ENCODE results near the gene CD69. TPM values are rescaled to one million over a fixed set of nuclear protein-coding genes. Genes with fewer than 3 reads are reported as not detected.

The CD69 gene
- total and polyA plus RNA-seq, 4 donors: 1.3 to 2.7 (median 1.7) TPM

DNA sequence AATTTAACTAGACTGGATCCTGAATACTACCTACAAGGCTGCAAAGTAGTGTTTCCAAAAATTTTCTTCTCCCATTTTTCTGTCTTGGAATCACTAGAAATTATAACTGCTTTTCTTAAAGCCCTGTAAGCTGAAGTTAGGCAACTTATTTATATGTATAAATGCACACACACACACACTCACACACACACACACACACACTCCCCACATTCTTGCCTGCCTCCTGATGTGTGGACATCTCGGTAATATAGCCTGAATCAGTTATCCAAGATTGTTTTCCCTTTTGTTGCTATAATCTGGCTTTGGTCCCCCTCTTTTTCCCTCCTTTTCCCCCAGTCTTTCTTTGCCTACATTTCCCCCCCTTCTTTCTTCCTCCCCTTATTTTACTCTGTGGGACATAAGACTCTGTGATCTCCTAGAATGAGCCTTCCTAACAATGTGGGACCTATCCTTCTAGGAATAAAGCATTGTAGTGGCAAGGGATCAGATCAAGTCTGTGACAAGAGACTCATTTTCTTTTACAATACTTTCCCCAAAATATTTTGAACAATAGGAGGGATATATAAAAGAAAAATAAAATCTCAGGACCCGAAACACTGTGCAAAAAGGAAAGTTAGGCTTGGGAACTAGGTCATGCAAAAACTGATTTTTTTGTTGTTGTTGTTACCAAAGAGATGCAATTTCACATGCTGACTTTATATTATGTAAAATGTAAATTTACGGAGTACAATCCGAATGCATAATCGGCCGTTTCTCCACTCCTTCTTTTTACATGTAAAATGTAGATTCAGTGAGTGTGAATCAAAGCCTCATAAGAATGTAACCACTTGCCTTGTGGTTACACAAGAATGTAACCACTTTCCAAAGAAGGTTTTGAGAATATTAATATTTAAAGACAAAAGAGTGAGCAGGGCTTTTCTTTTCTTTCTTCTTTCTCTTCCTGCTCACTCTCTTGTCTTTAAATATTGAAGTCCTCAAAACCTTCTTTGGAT, 26.3 kb upstream of the CD69 start (continued):
- no peak for TF ChIP-seq YY1 (IDR thresholded peaks at IDR 0.05)
- TF ChIP-seq, protein P1, sequence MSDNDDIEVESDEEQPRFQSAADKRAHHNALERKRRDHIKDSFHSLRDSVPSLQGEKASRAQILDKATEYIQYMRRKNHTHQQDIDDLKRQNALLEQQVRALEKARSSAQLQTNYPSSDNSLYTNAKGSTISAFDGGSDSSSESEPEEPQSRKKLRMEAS (IDR thresholded peaks at IDR 0.05): no peak
- TF ChIP-seq, protein P2, sequence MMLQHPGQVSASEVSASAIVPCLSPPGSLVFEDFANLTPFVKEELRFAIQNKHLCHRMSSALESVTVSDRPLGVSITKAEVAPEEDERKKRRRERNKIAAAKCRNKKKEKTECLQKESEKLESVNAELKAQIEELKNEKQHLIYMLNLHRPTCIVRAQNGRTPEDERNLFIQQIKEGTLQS (IDR thresholded peaks at IDR 0.05): no peak
- no peak for TF ChIP-seq HNF4G (IDR thresholded peaks at IDR 0.05)
- no peak for TF ChIP-seq EGR1 (IDR thresholded peaks at IDR 0.05; ENCODE audit: low read depth in 2 of 2)
- no peak for TF ChIP-seq TAF1 (conservative IDR thresholded peaks at IDR 0.05)
- no peak for TF ChIP-seq FOXA2 (IDR thresholded peaks at IDR 0.05)

DNA sequence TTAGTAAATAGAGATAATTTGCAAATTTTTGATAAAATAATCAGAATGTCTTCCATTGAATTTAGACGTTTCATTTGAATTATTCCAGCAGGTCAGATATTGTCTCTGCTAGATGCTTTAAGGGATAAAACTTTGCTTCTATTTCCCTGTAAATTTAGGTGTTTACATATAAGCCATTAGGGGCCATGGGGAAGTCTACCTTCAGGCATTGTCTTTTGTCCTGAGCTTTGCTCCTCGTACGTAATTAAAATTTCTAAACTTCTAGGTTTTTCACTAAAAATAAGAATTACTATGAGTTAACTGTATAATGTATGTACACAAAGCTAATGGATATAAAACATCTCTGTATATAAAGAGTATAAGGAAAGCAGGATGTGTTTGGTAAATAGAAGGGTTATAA, 24.1 kb upstream of the CD69 start:
- 78% methylated on average over 3 of the region's 3 CpGs for WGBS
- H3K27me3 ChIP-seq (ENCODE audit: control insufficient read depth in 4 of 4, insufficient read depth in 4 of 4, low read length in 3 of 4): no peaks in the 10 kb centered on the region
- no peaks in the 10 kb centered on the region for H3K4me1 ChIP-seq (ENCODE audit: control insufficient read depth in 4 of 4, insufficient read depth in 4 of 4, low read length in 3 of 4)
- no peak for DNase-seq (ENCODE audit: low spot score)
- H3K4me3 ChIP-seq (ENCODE audit: low read depth in 1 of 3, low read length in 3 of 3): no peak overlapping the region
- no peaks in the 10 kb centered on the region for H3K36me3 ChIP-seq (ENCODE audit: control insufficient read depth in 4 of 4, insufficient read depth in 3 of 4, low read depth in 1 of 4, low read length in 3 of 4)
- H3K27ac ChIP-seq (ENCODE audit: low read depth in 1 of 2, low read length in 2 of 2): no peak overlapping the region
- H3K9ac ChIP-seq (ENCODE audit: low read depth in 1 of 2, low read length in 2 of 2): no peak overlapping the region
- no peaks in the 10 kb centered on the region for H3K9me3 ChIP-seq (ENCODE audit: control insufficient read depth in 4 of 4, low read length in 3 of 4)
- TF ChIP-seq HNF4A (conservative IDR thresholded peaks at IDR 0.05): no peak

DNA sequence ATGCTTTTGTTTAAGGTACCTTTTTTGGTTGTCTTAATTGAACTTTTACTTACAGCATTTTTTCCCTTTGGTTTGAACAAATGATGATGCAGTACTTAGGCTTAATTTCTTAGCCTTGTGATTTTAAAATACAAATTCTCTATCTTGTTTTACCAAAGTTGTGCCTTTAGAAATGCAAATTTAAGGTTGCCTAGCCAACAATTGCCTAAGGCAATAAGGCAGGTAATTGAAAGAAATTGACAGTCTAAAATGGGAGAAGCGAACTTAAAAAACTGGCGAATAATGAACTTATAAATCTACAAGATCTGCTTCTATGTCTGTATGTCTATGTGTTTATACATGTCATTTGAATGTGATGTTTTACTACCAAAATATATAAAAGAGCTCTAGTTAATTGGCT, 23.6 kb upstream of the CD69 start:
- Histone ChIP-seq H3K27ac (ENCODE audit: low read depth in 1 of 2, low read length in 2 of 2) (no peak overlapping the region), H3K9me3 (ENCODE audit: control insufficient read depth in 4 of 4, low read length in 3 of 4) (no peaks in the 10 kb centered on the region), H3K9ac (ENCODE audit: low read depth in 1 of 2, low read length in 2 of 2) (no peak overlapping the region), H3K27me3 (ENCODE audit: control insufficient read depth in 4 of 4, insufficient read depth in 4 of 4, low read length in 3 of 4) (no peaks in the 10 kb centered on the region), H3K4me1 (ENCODE audit: control insufficient read depth in 4 of 4, insufficient read depth in 4 of 4, low read length in 3 of 4) (no peaks in the 10 kb centered on the region), H3K4me3 (ENCODE audit: low read depth in 1 of 3, low read length in 3 of 3) (no peak overlapping the region), H3K36me3 (ENCODE audit: control insufficient read depth in 4 of 4, insufficient read depth in 3 of 4, low read depth in 1 of 4, low read length in 3 of 4) (no peaks in the 10 kb centered on the region)
- DNase-seq (ENCODE audit: low spot score): no peak
- WGBS: 72% methylated on average over 2 of the region's 2 CpGs
- TF ChIP-seq FOXA1 (IDR thresholded peaks at IDR 0.05) (no peak), YY1 (IDR thresholded peaks at IDR 0.05) (no peak), HNF4G (IDR thresholded peaks at IDR 0.05) (no peak)
- TF ChIP-seq, protein P3, sequence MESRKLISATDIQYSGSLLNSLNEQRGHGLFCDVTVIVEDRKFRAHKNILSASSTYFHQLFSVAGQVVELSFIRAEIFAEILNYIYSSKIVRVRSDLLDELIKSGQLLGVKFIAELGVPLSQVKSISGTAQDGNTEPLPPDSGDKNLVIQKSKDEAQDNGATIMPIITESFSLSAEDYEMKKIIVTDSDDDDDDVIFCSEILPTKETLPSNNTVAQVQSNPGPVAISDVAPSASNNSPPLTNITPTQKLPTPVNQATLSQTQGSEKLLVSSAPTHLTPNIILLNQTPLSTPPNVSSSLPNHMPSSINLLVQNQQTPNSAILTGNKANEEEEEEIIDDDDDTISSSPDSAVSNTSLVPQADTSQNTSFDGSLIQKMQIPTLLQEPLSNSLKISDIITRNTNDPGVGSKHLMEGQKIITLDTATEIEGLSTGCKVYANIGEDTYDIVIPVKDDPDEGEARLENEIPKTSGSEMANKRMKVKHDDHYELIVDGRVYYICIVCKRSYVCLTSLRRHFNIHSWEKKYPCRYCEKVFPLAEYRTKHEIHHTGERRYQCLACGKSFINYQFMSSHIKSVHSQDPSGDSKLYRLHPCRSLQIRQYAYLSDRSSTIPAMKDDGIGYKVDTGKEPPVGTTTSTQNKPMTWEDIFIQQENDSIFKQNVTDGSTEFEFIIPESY (IDR thresholded peaks at IDR 0.05): no peak

DNA sequence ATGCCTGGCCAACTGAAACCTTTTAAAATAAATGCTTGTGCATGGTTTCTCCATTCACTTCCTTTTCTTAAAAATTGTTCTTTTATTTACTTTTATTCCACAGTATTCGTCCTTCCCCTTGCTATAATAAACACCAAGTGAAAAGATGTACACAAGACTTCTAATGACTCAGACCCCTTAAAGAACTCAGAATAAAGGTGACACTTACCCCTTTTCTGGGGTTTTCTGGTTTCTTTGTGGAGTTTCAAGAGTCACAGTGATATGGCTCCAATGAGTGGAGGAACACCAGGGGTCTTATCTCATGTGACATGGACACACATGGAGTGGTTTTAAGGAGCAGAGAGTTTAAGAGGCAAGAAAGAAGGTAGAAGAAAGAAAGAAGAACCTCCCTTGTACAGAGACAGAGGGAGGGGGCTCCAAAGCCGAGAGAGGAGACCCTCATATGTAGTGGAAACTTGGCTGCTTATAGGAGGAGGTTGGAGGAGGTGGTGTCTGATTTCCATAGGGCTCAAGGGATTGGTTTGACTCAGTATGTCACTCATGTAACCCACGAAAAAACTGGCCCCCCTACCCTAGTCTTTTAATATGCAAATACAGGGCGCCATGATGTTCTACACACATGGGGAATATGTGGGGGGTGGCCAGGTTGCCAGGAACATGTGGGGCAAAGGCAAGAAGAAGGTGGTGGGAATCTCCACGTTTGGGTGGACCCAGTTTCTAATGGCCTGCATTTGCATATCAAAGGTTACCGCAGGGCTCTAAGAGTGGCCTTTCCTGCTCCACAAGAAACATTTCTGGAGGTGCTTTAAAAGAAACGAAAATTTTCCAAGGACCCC, 22.1 kb upstream of the CD69 start:
- WGBS: 77% methylated on average over 7 of the region's 7 CpGs
- no peak for DNase-seq (ENCODE audit: low spot score)
- Histone ChIP-seq H3K9me3 (ENCODE audit: control insufficient read depth in 4 of 4, low read length in 3 of 4) (no peaks in the 10 kb centered on the region), H3K27ac (ENCODE audit: low read depth in 1 of 2, low read length in 2 of 2) (no peak overlapping the region), H3K27me3 (ENCODE audit: control insufficient read depth in 4 of 4, insufficient read depth in 4 of 4, low read length in 3 of 4) (no peaks in the 10 kb centered on the region), H3K9ac (ENCODE audit: low read depth in 1 of 2, low read length in 2 of 2) (no peak overlapping the region), H3K4me1 (ENCODE audit: control insufficient read depth in 4 of 4, insufficient read depth in 4 of 4, low read length in 3 of 4) (no peaks in the 10 kb centered on the region), H3K36me3 (ENCODE audit: control insufficient read depth in 4 of 4, insufficient read depth in 3 of 4, low read depth in 1 of 4, low read length in 3 of 4) (no peaks in the 10 kb centered on the region), H3K4me3 (ENCODE audit: low read depth in 1 of 3, low read length in 3 of 3) (no peak overlapping the region)
- no peak for TF ChIP-seq HNF4A (conservative IDR thresholded peaks at IDR 0.05)
- no peak for TF ChIP-seq JUND (IDR thresholded peaks at IDR 0.05)
- no peak for TF ChIP-seq FOXA1 (IDR thresholded peaks at IDR 0.05)
- no peak for TF ChIP-seq SP1 (IDR thresholded peaks at IDR 0.05)
- TF ChIP-seq, protein P3 (IDR thresholded peaks at IDR 0.05): no peak
- no peak for TF ChIP-seq EGR1 (IDR thresholded peaks at IDR 0.05; ENCODE audit: low read depth in 2 of 2)
- TF ChIP-seq, protein P4, sequence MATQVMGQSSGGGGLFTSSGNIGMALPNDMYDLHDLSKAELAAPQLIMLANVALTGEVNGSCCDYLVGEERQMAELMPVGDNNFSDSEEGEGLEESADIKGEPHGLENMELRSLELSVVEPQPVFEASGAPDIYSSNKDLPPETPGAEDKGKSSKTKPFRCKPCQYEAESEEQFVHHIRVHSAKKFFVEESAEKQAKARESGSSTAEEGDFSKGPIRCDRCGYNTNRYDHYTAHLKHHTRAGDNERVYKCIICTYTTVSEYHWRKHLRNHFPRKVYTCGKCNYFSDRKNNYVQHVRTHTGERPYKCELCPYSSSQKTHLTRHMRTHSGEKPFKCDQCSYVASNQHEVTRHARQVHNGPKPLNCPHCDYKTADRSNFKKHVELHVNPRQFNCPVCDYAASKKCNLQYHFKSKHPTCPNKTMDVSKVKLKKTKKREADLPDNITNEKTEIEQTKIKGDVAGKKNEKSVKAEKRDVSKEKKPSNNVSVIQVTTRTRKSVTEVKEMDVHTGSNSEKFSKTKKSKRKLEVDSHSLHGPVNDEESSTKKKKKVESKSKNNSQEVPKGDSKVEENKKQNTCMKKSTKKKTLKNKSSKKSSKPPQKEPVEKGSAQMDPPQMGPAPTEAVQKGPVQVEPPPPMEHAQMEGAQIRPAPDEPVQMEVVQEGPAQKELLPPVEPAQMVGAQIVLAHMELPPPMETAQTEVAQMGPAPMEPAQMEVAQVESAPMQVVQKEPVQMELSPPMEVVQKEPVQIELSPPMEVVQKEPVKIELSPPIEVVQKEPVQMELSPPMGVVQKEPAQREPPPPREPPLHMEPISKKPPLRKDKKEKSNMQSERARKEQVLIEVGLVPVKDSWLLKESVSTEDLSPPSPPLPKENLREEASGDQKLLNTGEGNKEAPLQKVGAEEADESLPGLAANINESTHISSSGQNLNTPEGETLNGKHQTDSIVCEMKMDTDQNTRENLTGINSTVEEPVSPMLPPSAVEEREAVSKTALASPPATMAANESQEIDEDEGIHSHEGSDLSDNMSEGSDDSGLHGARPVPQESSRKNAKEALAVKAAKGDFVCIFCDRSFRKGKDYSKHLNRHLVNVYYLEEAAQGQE (IDR thresholded peaks at IDR 0.05): no peak
- TF ChIP-seq, protein P2 (IDR thresholded peaks at IDR 0.05): no peak
- TF ChIP-seq YY1 (IDR thresholded peaks at IDR 0.05): no peak
